ENCODE measurements around the gene IL1RAPL1.

DNA sequence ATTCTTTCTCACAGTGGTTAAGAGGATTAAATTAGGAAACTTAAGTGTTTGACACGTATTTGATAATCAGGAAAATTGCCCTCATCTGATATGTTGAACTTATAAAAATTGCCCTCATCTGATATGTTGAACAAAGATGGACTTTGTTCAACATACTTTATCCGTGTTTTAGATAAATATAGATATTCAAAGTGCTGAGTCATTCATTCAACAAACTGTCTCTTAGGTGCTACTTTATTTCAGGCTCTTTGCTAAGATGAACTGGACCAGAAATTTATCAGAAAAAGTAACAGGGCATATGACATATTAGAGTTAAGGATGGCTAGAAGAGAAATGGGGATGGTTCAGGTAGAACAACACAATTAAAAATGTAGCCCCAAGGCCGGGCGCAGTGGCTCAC, 81.7 kb downstream of the IL1RAPL1 start:
- TF ChIP-seq, protein P1, sequence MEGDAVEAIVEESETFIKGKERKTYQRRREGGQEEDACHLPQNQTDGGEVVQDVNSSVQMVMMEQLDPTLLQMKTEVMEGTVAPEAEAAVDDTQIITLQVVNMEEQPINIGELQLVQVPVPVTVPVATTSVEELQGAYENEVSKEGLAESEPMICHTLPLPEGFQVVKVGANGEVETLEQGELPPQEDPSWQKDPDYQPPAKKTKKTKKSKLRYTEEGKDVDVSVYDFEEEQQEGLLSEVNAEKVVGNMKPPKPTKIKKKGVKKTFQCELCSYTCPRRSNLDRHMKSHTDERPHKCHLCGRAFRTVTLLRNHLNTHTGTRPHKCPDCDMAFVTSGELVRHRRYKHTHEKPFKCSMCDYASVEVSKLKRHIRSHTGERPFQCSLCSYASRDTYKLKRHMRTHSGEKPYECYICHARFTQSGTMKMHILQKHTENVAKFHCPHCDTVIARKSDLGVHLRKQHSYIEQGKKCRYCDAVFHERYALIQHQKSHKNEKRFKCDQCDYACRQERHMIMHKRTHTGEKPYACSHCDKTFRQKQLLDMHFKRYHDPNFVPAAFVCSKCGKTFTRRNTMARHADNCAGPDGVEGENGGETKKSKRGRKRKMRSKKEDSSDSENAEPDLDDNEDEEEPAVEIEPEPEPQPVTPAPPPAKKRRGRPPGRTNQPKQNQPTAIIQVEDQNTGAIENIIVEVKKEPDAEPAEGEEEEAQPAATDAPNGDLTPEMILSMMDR (IDR thresholded peaks at IDR 0.05 in 4 of 5, conservative IDR thresholded peaks at IDR 0.05 in 1 of 5), result no peak
- TF ChIP-seq POLR2A (IDR thresholded peaks at IDR 0.05), result no peak

Measured in gastrocnemius medialis (tissue), 4 donors.